Osteoblast (primary cell): ENCODE data around the gene FBXL19. TPM values are rescaled to one million over a fixed set of nuclear protein-coding genes. Genes with fewer than 3 reads are reported as not detected.

Experiments
- DNase-seq: peaks from one replicate; pipeline ENCODE4 v3.0.0; 2011; ENCODE audit warnings: low spot score, mixed read lengths; ENCODE audit not compliant: insufficient read length; ENCODE audit errors: missing footprints
- H2AFZ ChIP-seq: 2 replicates; pipeline ENCODE4 v1.6.0; 2011; ENCODE audit warnings: mild to moderate bottlenecking, low read length
- H3K27ac ChIP-seq: 2 replicates; pipeline ENCODE4 v1.5.1; 2011; ENCODE audit warnings: mild to moderate bottlenecking, low read depth, low read length, moderate library complexity
- H3K27me3 ChIP-seq: 2 replicates; pipeline ENCODE4 v1.6.0; 2012; ENCODE audit warnings: mild to moderate bottlenecking, control low read depth, inconsistent platforms, low read length, moderate library complexity; ENCODE audit not compliant: insufficient read depth
- H3K36me3 ChIP-seq: 2 replicates; pipeline ENCODE4 v1.5.1; 2011; ENCODE audit warnings: mild to moderate bottlenecking, low read length, control low read depth, moderate library complexity; ENCODE audit not compliant: insufficient read depth
- H3K4me1 ChIP-seq: 2 replicates; pipeline ENCODE4 v1.5.1; 2011; ENCODE audit warnings: mild to moderate bottlenecking, low read length, control low read depth, moderate library complexity; ENCODE audit not compliant: insufficient read depth
- H3K4me2 ChIP-seq: 2 replicates; pipeline ENCODE4 v1.6.0; 2011; ENCODE audit warnings: mild to moderate bottlenecking, low read length; ENCODE audit not compliant: insufficient read depth
- H3K4me3 ChIP-seq: fragments of 200-600 bp; sonication (generic); 3 replicates; pipeline ENCODE4 v1.5.1; 2012; ENCODE audit warnings: mild to moderate bottlenecking, low read length, inconsistent platforms; ENCODE audit not compliant: insufficient read depth
- H3K79me2 ChIP-seq: 2 replicates; pipeline ENCODE4 v1.6.0; 2012; ENCODE audit warnings: mild to moderate bottlenecking, low read length, control low read depth, inconsistent platforms; ENCODE audit not compliant: insufficient read depth
- H3K9me3 ChIP-seq: 2 replicates; pipeline ENCODE4 v1.5.1; 2011; ENCODE audit warnings: low read depth, low read length, control low read depth
- H4K20me1 ChIP-seq: 2 replicates; pipeline ENCODE4 v1.6.0; 2012; ENCODE audit warnings: mild to moderate bottlenecking, low read length, control low read depth; ENCODE audit not compliant: insufficient read depth
- total RNA-seq: library from RNA; depleted of rRNA; stranded (reverse); fragments of >200 nt; gene quantifications from 2 replicates; pipeline ENCODE4 v1.2.3, GENCODE V29; 2012
- TF ChIP-seq, protein P1 (sequence below): IDR thresholded peaks from 2 replicates; pipeline ENCODE4 v1.5.1; 2011; ENCODE audit warnings: mild to moderate bottlenecking, low read depth, low read length, moderate library complexity; ENCODE audit errors: extremely low read depth

Gene FBXL19
- total RNA-seq, 1 donor: 14.5 TPM

DNA sequence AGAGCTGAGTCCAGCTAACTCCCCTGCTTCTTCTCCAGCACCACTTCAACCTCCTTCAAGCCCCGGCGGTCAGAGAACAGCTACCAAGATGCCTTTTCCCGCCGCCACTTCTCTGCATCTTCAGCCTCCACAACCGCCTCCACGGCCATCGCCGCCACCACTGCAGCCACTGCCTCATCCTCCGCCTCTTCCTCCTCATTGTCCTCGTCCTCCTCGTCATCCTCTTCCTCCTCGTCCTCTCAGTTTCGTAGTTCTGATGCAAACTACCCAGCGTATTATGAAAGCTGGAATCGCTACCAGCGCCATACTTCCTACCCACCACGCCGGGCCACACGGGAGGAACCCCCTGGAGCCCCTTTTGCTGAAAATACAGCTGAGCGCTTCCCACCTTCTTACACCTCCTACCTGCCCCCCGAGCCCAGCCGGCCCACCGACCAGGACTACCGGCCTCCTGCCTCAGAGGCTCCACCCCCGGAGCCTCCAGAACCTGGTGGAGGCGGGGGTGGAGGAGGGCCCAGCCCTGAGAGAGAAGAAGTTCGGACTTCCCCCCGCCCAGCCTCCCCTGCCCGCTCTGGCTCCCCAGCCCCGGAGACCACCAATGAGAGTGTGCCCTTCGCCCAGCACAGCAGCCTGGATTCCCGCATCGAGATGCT is 41.3 kb downstream of the FBXL19 start:
- H3K4me1 ChIP-seq: no peaks in the 10 kb centered on the region
- DNase-seq: no peak
- H3K27ac ChIP-seq: no peak overlapping the region
- H3K9me3 ChIP-seq: no peaks in the 10 kb centered on the region
- H3K4me3 ChIP-seq: no peak overlapping the region
- H3K4me2 ChIP-seq: no peak overlapping the region
- peaks cover 75% of the 10 kb centered on the region for H3K36me3 ChIP-seq
- H3K27me3 ChIP-seq: no peaks in the 10 kb centered on the region
- peaks cover 10% of the 10 kb centered on the region for H4K20me1 ChIP-seq
- H2AFZ ChIP-seq: no peak overlapping the region
- H3K79me2 ChIP-seq: peaks cover 12% of the 10 kb centered on the region
- TF ChIP-seq, protein P1, sequence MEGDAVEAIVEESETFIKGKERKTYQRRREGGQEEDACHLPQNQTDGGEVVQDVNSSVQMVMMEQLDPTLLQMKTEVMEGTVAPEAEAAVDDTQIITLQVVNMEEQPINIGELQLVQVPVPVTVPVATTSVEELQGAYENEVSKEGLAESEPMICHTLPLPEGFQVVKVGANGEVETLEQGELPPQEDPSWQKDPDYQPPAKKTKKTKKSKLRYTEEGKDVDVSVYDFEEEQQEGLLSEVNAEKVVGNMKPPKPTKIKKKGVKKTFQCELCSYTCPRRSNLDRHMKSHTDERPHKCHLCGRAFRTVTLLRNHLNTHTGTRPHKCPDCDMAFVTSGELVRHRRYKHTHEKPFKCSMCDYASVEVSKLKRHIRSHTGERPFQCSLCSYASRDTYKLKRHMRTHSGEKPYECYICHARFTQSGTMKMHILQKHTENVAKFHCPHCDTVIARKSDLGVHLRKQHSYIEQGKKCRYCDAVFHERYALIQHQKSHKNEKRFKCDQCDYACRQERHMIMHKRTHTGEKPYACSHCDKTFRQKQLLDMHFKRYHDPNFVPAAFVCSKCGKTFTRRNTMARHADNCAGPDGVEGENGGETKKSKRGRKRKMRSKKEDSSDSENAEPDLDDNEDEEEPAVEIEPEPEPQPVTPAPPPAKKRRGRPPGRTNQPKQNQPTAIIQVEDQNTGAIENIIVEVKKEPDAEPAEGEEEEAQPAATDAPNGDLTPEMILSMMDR: no peak

- Histone ChIP-seq H3K27me3 (no peaks in the 10 kb centered on the region), H3K79me2 (peaks cover 5% of the 10 kb centered on the region), H3K27ac (no peak overlapping the region), H2AFZ (no peak overlapping the region), H3K4me3 (no peak overlapping the region), H3K4me2 (no peak overlapping the region), H3K9me3 (no peaks in the 10 kb centered on the region), H3K4me1 (no peaks in the 10 kb centered on the region), H4K20me1 (peaks cover 3% of the 10 kb centered on the region), H3K36me3 (peaks cover 71% of the 10 kb centered on the region)
- no peak for DNase-seq
- TF ChIP-seq, protein P1: no peak
Measured at GRCh38 chr16:30965436-30965835, 42.1 kb downstream of the FBXL19 start.

GRCh38 chr16:30966033-30966619 is 42.8 kb downstream of the FBXL19 start:
- peaks cover 3% of the 10 kb centered on the region for H3K79me2 ChIP-seq
- H2AFZ ChIP-seq: no peak overlapping the region
- peaks cover 6% of the 10 kb centered on the region for H4K20me1 ChIP-seq
- H3K27me3 ChIP-seq: no peaks in the 10 kb centered on the region
- H3K36me3 ChIP-seq: peaks cover 72% of the 10 kb centered on the region
- H3K4me2 ChIP-seq: no peak overlapping the region
- H3K9me3 ChIP-seq: no peaks in the 10 kb centered on the region
- H3K4me1 ChIP-seq: no peaks in the 10 kb centered on the region
- no peak for DNase-seq
- no peak overlapping the region for H3K27ac ChIP-seq
- no peak overlapping the region for H3K4me3 ChIP-seq
- TF ChIP-seq, protein P1: no peak

DNA sequence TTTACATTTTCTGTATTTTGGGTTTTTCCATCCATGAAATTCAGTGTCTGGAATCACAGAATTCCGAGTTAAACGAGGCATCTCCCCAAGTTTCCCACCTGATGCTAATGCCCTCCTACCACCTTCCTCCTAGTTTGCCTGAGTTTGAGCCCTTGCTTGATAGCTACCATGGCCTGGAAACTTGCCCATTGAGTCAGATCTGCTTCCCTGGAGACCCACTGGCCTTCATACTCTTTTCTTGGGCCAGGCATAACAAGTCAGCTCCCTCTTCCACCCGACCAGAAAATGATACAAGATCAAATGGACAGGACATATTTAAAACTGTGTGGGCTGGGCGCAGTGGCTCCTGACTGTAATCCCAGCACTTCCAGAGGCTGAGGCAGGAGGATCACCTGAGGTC is 44.4 kb downstream of the FBXL19 start:
- peaks cover 6% of the 10 kb centered on the region for H4K20me1 ChIP-seq
- TF ChIP-seq, protein P1: no peak
- no peaks in the 10 kb centered on the region for H3K9me3 ChIP-seq
- no peak overlapping the region for H3K4me2 ChIP-seq
- H3K27me3 ChIP-seq: no peaks in the 10 kb centered on the region
- H3K4me1 ChIP-seq: no peaks in the 10 kb centered on the region
- no peak overlapping the region for H2AFZ ChIP-seq
- peak; percentile 89 for DNase-seq
- H3K36me3 ChIP-seq: peaks cover 74% of the 10 kb centered on the region
- H3K4me3 ChIP-seq: no peak overlapping the region
- H3K79me2 ChIP-seq: no peaks in the 10 kb centered on the region
- H3K27ac ChIP-seq: no peak overlapping the region
